ENCODE data around the gene MYPOP. TPM values are rescaled to one million over a fixed set of nuclear protein-coding genes. Genes with fewer than 3 reads are reported as not detected.

MYPOP gene
- total and polyA plus RNA-seq, 2 of the 13 experiments (the other 11 are each of a cell fraction or from before 2014, with no cell fraction given), result 2.3 to 2.7 TPM

GRCh38 chr19:45862564-45863334 is 39.7 kb downstream of the MYPOP start, which contains the start of gene SYMPK (continued):
- no peak for TF ChIP-seq MIER2 (CRISPR knock-in tag; IDR thresholded peaks at IDR 0.05)
- TF ChIP-seq E2F2 (CRISPR knock-in tag; IDR thresholded peaks at IDR 0.05; ENCODE audit: borderline replicate concordance), result peak; percentile 42; the same call in 1 of the 2 replicates
- TF ChIP-seq ZBTB34 (CRISPR knock-in tag; IDR thresholded peaks at IDR 0.05), result no peak; the same call in 1 of the 2 replicates
- 0 out of 2 replicates have a peak, but pooled peaks have one; percentile 19 for TF ChIP-seq FOSL2 (CRISPR knock-in tag; IDR thresholded peaks at IDR 0.05)
- TF ChIP-seq GATAD2A (CRISPR knock-in tag; IDR thresholded peaks at IDR 0.05), result peak; percentile 53; the same call in 1 of the 2 replicates
- TF ChIP-seq, protein P1, sequence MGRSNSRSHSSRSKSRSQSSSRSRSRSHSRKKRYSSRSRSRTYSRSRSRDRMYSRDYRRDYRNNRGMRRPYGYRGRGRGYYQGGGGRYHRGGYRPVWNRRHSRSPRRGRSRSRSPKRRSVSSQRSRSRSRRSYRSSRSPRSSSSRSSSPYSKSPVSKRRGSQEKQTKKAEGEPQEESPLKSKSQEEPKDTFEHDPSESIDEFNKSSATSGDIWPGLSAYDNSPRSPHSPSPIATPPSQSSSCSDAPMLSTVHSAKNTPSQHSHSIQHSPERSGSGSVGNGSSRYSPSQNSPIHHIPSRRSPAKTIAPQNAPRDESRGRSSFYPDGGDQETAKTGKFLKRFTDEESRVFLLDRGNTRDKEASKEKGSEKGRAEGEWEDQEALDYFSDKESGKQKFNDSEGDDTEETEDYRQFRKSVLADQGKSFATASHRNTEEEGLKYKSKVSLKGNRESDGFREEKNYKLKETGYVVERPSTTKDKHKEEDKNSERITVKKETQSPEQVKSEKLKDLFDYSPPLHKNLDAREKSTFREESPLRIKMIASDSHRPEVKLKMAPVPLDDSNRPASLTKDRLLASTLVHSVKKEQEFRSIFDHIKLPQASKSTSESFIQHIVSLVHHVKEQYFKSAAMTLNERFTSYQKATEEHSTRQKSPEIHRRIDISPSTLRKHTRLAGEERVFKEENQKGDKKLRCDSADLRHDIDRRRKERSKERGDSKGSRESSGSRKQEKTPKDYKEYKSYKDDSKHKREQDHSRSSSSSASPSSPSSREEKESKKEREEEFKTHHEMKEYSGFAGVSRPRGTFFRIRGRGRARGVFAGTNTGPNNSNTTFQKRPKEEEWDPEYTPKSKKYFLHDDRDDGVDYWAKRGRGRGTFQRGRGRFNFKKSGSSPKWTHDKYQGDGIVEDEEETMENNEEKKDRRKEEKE (IDR thresholded peaks at IDR 0.05), result no peak
- TF ChIP-seq HBP1 (CRISPR knock-in tag; IDR thresholded peaks at IDR 0.05; ENCODE audit: low read depth), result no peak
- TF ChIP-seq HMGA1 (CRISPR knock-in tag; conservative IDR thresholded peaks at IDR 0.05), result no peak
- TF ChIP-seq ZNF572 (CRISPR knock-in tag; IDR thresholded peaks at IDR 0.05), result no peak
- TF ChIP-seq, protein P2, sequence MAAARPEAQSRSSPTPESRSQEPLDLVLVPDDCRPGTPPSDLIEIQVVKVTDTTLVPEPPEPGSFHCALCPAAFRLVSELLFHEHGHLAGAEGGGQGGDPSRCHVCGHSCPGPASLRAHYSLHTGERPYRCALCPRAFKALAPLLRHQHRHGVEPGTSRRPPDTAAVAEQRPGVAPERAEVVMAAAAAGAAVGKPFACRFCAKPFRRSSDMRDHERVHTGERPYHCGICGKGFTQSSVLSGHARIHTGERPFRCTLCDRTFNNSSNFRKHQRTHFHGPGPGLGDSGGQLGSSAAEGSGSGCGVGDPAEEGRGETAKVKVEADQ (CRISPR knock-in tag; IDR thresholded peaks at IDR 0.05; ENCODE audit: borderline replicate concordance), result no peak; the same call in 1 of the 2 replicates
- no peak for TF ChIP-seq NCOA5 (CRISPR knock-in tag; IDR thresholded peaks at IDR 0.05)
- no peak for TF ChIP-seq SRSF9 (IDR thresholded peaks at IDR 0.05; ENCODE audit: borderline replicate concordance, insufficient read depth, low read depth, low read length, poor library complexity, severe bottlenecking)
- TF ChIP-seq TFE3 (CRISPR knock-in tag; IDR thresholded peaks at IDR 0.05), result peak; percentile 73
- TF ChIP-seq ZNF468 (CRISPR knock-in tag; IDR thresholded peaks at IDR 0.05), result no peak
- 0 out of 2 replicates have a peak, but pooled peaks have one; percentile 11 for TF ChIP-seq HDAC1 (CRISPR knock-in tag; IDR thresholded peaks at IDR 0.05)
- no peak for TF ChIP-seq MEIS2 (CRISPR knock-in tag; IDR thresholded peaks at IDR 0.05)
- TF ChIP-seq ZNF263 (CRISPR knock-in tag; IDR thresholded peaks at IDR 0.05), result no peak
- TF ChIP-seq U2AF1 (optimal IDR thresholded peaks at IDR 0.05; ENCODE audit: low read depth, low read length), result no peak
- TF ChIP-seq POGZ (CRISPR knock-in tag; IDR thresholded peaks at IDR 0.05), result peak; percentile 0; the same call in 1 of the 2 replicates
- TF ChIP-seq ZNF605 (CRISPR knock-in tag; IDR thresholded peaks at IDR 0.05), result peak; percentile 95
